Endothelial cell (in vitro differentiated cells): Measurements from ENCODE around the gene C19orf73. TPM values are rescaled to one million over a fixed set of nuclear protein-coding genes. Genes with fewer than 3 reads are reported as not detected.
A peak's percentile ranks its signal among the peaks of the same experiment; 100 is the strongest.

Experiments used
- DNase-seq: peaks from one replicate; pipeline ENCODE4 v3.0.0; 2021; ENCODE audit warnings: low spot score
- H3K27ac Mint-ChIP-seq: one replicate; pipeline ENCODE4 v1.8.0; 2021; ENCODE audit warnings: mixed read lengths, inconsistent platforms; ENCODE audit not compliant: unreplicated experiment
- H3K27me3 Mint-ChIP-seq: one replicate; pipeline ENCODE4 v1.8.0; 2021; ENCODE audit warnings: mild to moderate bottlenecking, moderate library complexity, mixed read lengths, inconsistent platforms; ENCODE audit not compliant: unreplicated experiment
- H3K36me3 Mint-ChIP-seq: one replicate; pipeline ENCODE4 v1.8.0; 2021; ENCODE audit warnings: mild to moderate bottlenecking, low read depth, mixed read lengths, inconsistent platforms; ENCODE audit not compliant: unreplicated experiment
- H3K4me1 Mint-ChIP-seq: one replicate; pipeline ENCODE4 v1.8.0; 2021; ENCODE audit warnings: mild to moderate bottlenecking, mixed read lengths, inconsistent platforms; ENCODE audit not compliant: unreplicated experiment
- H3K4me3 Mint-ChIP-seq: one replicate; pipeline ENCODE4 v1.8.0; 2021; ENCODE audit warnings: mild to moderate bottlenecking, mixed read lengths, inconsistent platforms; ENCODE audit not compliant: unreplicated experiment
- H3K9me3 Mint-ChIP-seq: one replicate; pipeline ENCODE4 v1.8.0; 2021; ENCODE audit warnings: mixed read lengths, inconsistent platforms; ENCODE audit not compliant: unreplicated experiment
- total RNA-seq: library from RNA; stranded (reverse); fragmentation: NEBNext Ultra II Directional; extraction: Animal tissue kit (Norgen Biotek cat#: 25700); gene quantifications from one replicate; pipeline ENCODE4 v1.2.1, GENCODE V29; 2021; ENCODE audit not compliant: unreplicated experiment
- TF ChIP-seq, protein P1 (sequence below): fragments of 200-600 bp; sonication (generic); IDR thresholded peaks from one replicate; pipeline ENCODE4 v1.5.0; 2021; ENCODE audit warnings: antibody characterized with exemption; ENCODE audit not compliant: unreplicated experiment

C19orf73 gene
- total RNA-seq, 1 donor from 2014 or later: 0.51 TPM

DNA sequence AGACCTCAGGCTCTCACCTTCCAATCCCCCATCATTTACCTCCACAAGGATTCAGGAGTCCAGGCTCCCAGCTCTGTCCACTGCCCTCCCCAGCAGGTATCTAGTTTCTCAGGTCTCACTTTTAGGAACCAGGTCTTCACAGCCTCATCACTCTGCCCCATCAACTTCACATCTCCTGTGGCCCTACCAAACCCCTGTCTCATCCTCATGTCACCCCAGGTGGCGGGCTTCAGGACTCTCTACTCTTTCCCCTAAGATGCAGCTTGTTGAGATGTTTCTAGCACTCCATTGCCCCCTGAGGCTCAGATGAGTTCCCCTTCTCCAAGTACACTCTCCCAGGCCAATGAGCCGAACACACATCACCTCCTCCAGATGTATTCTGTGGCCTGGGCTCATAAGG lies 1.9 kb upstream of the C19orf73 start:
- Mint-ChIP-seq H3K27me3 (peaks cover 19% of the 10 kb centered on the region), H3K36me3 (peaks cover 4% of the 10 kb centered on the region)

DNA sequence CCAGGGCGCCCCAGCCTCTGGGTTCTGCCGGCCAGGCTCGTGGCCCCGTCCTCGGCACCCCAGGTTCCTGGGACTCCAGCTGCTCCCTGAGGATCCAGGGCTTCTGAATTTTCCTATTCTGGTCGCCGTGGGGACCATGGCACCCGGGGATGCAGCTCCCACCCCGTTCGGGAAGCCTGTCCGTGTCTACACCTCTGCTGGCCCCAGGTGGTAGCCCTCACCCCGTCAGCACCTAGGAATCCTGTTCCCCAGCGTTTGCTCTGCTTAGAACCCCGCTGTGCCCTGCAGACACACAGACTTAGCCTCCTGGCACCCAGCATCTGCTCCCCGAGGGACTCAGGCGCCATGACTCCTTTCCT lies 1.4 kb upstream of the C19orf73 start:
- Mint-ChIP-seq H3K27me3 (peaks cover 19% of the 10 kb centered on the region), H3K36me3 (peaks cover 5% of the 10 kb centered on the region), H3K4me1 (peaks cover 12% of the 10 kb centered on the region), H3K27ac (no peak overlapping the region), H3K9me3 (no peaks in the 10 kb centered on the region), H3K4me3 (peak overlapping the region; percentile 79)
- no peak for DNase-seq
- TF ChIP-seq, protein P1, sequence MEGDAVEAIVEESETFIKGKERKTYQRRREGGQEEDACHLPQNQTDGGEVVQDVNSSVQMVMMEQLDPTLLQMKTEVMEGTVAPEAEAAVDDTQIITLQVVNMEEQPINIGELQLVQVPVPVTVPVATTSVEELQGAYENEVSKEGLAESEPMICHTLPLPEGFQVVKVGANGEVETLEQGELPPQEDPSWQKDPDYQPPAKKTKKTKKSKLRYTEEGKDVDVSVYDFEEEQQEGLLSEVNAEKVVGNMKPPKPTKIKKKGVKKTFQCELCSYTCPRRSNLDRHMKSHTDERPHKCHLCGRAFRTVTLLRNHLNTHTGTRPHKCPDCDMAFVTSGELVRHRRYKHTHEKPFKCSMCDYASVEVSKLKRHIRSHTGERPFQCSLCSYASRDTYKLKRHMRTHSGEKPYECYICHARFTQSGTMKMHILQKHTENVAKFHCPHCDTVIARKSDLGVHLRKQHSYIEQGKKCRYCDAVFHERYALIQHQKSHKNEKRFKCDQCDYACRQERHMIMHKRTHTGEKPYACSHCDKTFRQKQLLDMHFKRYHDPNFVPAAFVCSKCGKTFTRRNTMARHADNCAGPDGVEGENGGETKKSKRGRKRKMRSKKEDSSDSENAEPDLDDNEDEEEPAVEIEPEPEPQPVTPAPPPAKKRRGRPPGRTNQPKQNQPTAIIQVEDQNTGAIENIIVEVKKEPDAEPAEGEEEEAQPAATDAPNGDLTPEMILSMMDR: no peak

More for the DNA sequence above, 1.9 kb upstream of the C19orf73 start:
- peak overlapping the region; percentile 79 for H3K4me3 Mint-ChIP-seq
- peaks cover 11% of the 10 kb centered on the region for H3K4me1 Mint-ChIP-seq
- no peaks in the 10 kb centered on the region for H3K9me3 Mint-ChIP-seq
- H3K27ac Mint-ChIP-seq: peak overlapping the region; percentile 53
- TF ChIP-seq, protein P1: no peak
- no peak for DNase-seq

DNA sequence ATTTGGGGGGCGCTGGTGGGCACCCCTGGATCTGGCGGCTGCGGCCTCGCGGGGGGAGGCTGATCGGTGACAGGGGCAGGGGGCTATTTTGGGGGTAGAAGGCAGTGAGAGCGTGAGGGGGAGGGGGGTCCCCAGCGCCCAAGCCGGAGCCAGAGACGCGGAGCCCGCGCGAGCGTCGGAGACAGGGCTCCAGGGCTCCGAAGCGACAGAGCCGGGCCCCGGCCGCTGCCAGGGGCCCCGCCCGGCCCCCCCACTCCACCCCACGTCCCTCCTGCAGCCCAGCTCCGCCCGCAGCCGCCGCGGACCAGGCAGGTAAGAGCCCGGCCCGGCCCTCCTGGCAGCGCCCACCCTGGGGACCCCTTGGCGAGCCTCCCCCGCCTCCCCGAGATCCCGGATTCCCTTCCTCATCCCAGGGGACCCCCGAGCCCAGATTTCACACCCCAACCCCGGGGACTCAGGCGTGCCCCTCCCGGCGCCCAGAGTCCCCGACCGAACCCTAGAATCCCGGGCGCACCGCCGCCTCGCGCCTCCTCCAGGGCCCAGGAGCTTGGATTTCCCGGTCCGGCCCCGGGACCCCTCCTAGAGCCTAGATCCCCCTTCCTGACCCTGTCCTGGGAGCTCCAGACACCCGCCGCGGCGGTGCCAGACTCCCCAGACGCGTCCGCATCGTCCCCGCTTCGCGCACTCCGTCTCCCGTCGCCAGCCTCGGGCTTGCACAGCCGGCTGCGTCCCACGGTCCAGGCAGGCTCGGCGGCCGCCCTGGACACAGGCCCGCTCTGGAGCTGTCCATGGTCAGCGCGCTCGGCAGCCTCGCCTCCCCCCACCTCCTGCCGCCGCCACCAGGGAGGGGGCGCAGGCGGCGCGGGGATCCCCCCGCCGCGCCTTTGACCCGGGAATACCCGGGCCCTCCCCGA lies 725 bp upstream of the C19orf73 start, which contains the start of gene PPFIA3:
Gene PPFIA3 (plus strand): TSS at position 134 of the 914 bp plus-strand sequence. CDS start 8,330 bp downstream, outside the sequence.
- Mint-ChIP-seq H3K9me3 (no peaks in the 10 kb centered on the region), H3K27me3 (peaks cover 22% of the 10 kb centered on the region), H3K36me3 (peaks cover 8% of the 10 kb centered on the region), H3K4me1 (peaks cover 15% of the 10 kb centered on the region), H3K4me3 (peak within 1 kb of the TSS; percentile 89), H3K27ac (peak within 1 kb of the TSS; percentile 45)
- DNase-seq: peak; percentile 79
- TF ChIP-seq, protein P1: no peak

DNA sequence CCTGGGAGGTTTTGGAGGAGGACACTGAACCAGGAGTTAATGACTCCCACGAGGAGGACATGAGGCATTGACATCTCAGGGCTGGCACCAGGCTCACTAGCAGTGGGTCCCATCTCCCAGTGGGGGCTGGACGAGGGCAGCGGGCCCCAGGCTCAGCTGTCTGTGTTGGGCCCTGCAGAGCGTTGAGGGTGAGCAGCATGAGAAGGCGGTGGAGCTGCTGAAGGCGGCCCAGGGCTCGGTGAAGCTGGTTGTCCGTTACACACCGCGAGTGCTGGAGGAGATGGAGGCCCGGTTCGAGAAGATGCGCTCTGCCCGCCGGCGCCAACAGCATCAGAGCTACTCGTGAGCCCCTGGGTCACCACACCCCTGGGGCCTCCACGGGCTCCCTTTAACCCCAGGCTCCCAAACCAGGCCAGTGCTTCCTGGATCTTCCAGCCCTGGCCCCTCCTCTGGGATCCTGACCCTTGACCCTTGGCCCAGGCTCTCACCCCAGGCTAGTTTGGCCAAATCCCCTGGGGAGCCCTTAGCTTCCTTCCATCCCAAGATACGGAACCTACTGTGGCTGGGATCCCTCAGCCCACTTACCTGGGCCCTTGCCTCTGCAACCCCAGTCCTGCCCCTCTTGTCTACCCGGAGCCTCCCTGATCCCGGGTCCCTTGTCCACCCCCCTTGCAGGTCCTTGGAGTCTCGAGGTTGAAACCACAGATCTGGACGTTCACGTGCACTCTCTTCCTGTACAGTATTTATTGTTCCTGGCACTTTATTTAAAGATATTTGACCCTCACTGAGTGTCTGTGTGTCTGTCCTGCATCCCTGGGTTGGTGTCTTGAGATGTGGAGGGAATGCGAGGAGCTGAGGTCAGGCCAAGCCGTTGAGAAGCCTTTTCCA lies 1.0 kb downstream of the C19orf73 start:
- Mint-ChIP-seq H3K27ac (peak overlapping the region; percentile 45), H3K36me3 (peaks cover 12% of the 10 kb centered on the region), H3K27me3 (peaks cover 22% of the 10 kb centered on the region), H3K4me1 (peaks cover 19% of the 10 kb centered on the region), H3K9me3 (no peaks in the 10 kb centered on the region), H3K4me3 (peak overlapping the region; percentile 89)
- no peak for DNase-seq
- TF ChIP-seq, protein P1: no peak
